Omental fat pad (tissue), 4 donors: Measurements from ENCODE around the gene MAP3K1. TPM values are rescaled to one million over a fixed set of nuclear protein-coding genes. Genes with fewer than 3 reads are reported as not detected.

ENCODE experiments used
- ATAC-seq: fragments of 150-250 bp; one replicate; pipeline ENCODE4 v1.9.1; 2016; ENCODE audit warnings: mild to moderate bottlenecking, moderate library complexity; ENCODE audit not compliant: low FRiP score
- DNase-seq: peaks from one replicate; pipeline ENCODE4 v3.0.0-alpha.2; 2019; ENCODE audit warnings: low spot score
- total RNA-seq, 4 donors: library from RNA; depleted of rRNA; stranded (reverse); fragments of >200 nt; gene quantifications; one replicate each; pipeline ENCODE4 v1.1.0, GENCODE V29; 2016
- TF ChIP-seq, protein P1 (sequence below), 3 donors: fragments of 450-650 bp; IDR thresholded peaks; one replicate each; pipeline ENCODE4 v1.5.1; 2016 to 2017; ENCODE audit warnings: antibody characterized with exemption in 3 of 3, mild to moderate bottlenecking in 3 of 3, moderate library complexity in 2 of 3

Gene MAP3K1
- total RNA-seq, 4 donors from 2014 or later, result 13.2 to 31.5 (median 19.0) TPM

- no peak for DNase-seq
- ATAC-seq, result no peak
- TF ChIP-seq, protein P1, sequence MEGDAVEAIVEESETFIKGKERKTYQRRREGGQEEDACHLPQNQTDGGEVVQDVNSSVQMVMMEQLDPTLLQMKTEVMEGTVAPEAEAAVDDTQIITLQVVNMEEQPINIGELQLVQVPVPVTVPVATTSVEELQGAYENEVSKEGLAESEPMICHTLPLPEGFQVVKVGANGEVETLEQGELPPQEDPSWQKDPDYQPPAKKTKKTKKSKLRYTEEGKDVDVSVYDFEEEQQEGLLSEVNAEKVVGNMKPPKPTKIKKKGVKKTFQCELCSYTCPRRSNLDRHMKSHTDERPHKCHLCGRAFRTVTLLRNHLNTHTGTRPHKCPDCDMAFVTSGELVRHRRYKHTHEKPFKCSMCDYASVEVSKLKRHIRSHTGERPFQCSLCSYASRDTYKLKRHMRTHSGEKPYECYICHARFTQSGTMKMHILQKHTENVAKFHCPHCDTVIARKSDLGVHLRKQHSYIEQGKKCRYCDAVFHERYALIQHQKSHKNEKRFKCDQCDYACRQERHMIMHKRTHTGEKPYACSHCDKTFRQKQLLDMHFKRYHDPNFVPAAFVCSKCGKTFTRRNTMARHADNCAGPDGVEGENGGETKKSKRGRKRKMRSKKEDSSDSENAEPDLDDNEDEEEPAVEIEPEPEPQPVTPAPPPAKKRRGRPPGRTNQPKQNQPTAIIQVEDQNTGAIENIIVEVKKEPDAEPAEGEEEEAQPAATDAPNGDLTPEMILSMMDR (IDR thresholded peaks at IDR 0.05), result no peak
Measured at GRCh38 chr5:56822981-56823380, 7.6 kb downstream of the MAP3K1 start.

DNA sequence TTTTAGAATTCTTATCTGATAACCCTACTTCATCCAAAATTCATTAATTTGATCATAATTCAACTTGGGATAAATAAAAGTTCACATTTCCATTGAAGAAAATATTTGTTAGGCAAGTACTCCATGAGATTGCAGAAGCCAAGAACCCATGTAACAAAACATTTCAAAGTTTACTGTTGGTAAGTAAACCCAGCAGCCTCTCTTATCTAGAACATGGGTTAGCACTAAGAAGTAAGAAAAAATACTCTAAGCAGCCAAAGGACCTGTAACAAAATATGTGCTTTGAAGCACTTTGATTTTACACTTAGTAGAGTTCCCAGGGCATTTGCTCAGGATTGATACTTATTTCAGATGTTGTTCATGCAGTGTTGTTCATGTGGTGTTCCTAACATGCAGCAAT lies 8.7 kb downstream of the MAP3K1 start:
- TF ChIP-seq, protein P1 (IDR thresholded peaks at IDR 0.05), result no peak
- ATAC-seq, result no peak

DNA sequence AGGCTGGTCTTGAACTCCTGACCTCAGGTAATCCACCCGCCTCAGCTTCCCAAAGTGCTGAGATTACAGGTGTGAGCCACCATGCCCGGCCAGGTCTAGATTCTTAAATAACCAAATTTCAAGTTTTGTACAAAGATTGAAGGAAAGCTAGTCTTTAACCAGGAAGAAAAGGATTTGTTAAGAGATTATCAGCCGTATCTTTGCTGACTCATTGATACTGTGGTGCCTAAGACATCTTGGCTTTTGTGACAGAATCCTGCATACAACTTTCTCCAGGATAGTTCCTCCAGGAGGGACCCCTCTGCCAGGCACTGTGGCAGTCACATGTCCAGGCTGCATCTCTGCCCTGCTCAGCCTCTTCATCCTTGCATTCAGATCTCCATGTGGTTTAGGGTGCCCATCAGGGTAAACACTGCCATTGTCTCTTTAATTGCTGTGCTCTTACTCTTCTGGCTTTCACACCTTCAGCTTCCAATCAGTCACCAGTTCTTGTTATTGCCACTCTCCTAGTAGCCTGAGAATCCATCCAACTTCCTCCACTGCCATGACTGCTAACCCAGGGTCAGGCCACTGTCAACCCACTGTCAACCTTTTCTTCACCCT lies 10.0 kb downstream of the MAP3K1 start:
- ATAC-seq, result no peak
- DNase-seq, result no peak
- TF ChIP-seq, protein P1 (IDR thresholded peaks at IDR 0.05), result no peak

More for the DNA sequence above, 8.7 kb downstream of the MAP3K1 start:
- no peak for DNase-seq

GRCh38 chr5:56827049-56827448 lies 11.7 kb downstream of the MAP3K1 start:
- TF ChIP-seq, protein P1 (IDR thresholded peaks at IDR 0.05), result no peak
- DNase-seq (no peak), ATAC-seq (no peak)

DNA sequence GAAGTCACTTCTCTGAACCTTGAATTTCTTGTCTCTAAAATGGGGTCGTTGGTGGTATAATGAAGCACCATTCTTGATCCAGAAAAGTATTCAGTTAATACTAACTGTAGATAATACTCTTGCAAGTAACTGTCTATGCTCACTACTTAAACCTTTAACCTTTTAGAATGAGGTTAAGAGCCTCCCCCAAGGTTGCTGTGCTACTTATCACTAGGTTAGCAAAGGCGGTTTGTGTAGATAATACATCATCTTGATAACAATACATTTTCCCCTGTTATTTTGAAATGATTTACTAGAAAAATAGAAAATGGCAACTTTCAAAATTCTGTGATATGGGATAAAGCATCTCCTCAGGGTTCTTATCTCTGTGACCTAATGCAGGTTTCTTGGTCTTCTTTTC lies 12.6 kb downstream of the MAP3K1 start:
- ATAC-seq, result no peak
- TF ChIP-seq, protein P1 (IDR thresholded peaks at IDR 0.05), result no peak
- DNase-seq, result no peak

DNA sequence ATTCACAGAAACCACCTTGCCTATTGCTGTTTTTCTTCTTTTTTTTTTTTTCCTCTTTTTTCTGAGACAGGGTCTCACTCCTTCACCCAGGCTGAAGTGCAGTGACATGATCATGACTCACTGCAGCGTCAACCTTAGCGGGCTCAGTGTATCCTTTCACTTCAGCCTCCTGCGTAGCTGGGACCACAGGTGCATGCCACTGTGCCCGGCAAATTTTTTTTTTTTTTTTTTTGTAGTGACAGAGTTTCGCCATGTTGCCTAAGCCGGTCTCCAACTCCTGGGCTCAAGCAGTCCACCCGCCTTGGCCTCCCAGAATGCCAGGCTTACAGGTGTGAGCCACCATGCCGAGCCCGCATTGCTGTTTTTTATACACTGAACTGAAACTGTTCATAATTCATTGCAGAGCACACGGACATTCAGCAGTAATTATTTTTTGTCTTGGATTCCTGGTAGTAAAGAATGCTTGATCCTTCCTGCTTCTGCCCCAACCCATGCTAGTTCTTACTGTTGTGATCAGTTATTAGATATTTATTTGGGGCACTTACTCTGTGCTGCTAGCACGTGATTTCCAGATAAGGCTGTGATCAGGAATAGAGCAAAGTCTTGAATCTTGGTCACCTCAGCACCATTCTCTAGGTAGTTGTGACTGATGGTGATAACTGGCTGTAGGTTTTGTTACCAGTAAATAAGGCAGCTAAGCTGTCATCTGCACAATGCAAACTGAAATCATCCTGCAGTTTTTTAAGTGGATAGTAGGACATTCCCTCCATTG lies 14.0 kb downstream of the MAP3K1 start:
- no peak for ATAC-seq

More for the DNA sequence above, 14.0 kb downstream of the MAP3K1 start:
- DNase-seq, result no peak
- TF ChIP-seq, protein P1 (IDR thresholded peaks at IDR 0.05), result no peak
